OCI-LY1 (cell line): Measurements from ENCODE around the gene CWH43.
"Not testable (repeated sequence)": the region's sequence is repeated elsewhere in the genome, so short reads cannot be mapped to it uniquely, and the experiment has no call there.

ENCODE experiments used
- H2AFZ ChIP-seq: fragments of 200-600 bp; sonication (generic), shearing (Covaris generic); 2 replicates; pipeline ENCODE4 v1.6.0; 2014; ENCODE audit warnings: antibody characterized with exemption, mild to moderate bottlenecking, low read length
- H3F3A ChIP-seq: fragments of 200-600 bp; sonication (generic), shearing (Covaris generic); 2 replicates; pipeline ENCODE4 v1.6.0; 2014; ENCODE audit warnings: mild to moderate bottlenecking, antibody characterized with exemption, low read length, moderate library complexity; ENCODE audit not compliant: insufficient read depth
- H3K27ac ChIP-seq: fragments of 200-600 bp; sonication (generic); 2 replicates; pipeline ENCODE4 v1.5.1; 2014; ENCODE audit warnings: low read length, mixed run types, mild to moderate bottlenecking, low read depth; ENCODE audit not compliant: poor library complexity, severe bottlenecking
- H3K27me3 ChIP-seq: fragments of 200-600 bp; sonication (generic); 2 replicates; pipeline ENCODE4 v1.6.0; 2014; ENCODE audit warnings: antibody characterized with exemption, mild to moderate bottlenecking, low read length, moderate library complexity; ENCODE audit not compliant: insufficient read depth
- H3K36me3 ChIP-seq: fragments of 200-600 bp; sonication (generic); 2 replicates; pipeline ENCODE4 v1.6.1; 2014; ENCODE audit warnings: mild to moderate bottlenecking, antibody characterized with exemption, low read length, moderate library complexity, mixed read lengths; ENCODE audit not compliant: insufficient read depth
- H3K4me1 ChIP-seq: fragments of 200-600 bp; sonication (generic); 2 replicates; pipeline ENCODE4 v1.5.1; 2014; ENCODE audit warnings: mild to moderate bottlenecking, low read length, moderate library complexity; ENCODE audit not compliant: insufficient read depth, severe bottlenecking
- H3K4me2 ChIP-seq: fragments of 200-600 bp; sonication (generic), shearing (Covaris generic); 2 replicates; pipeline ENCODE4 v1.6.1; 2014; ENCODE audit warnings: low read length
- H3K4me3 ChIP-seq: fragments of 200-600 bp; sonication (generic); 2 replicates; pipeline ENCODE4 v1.5.1; 2014; ENCODE audit warnings: low read length, low read depth, mild to moderate bottlenecking, mixed read lengths; ENCODE audit not compliant: poor library complexity, severe bottlenecking
- H3K79me2 ChIP-seq: fragments of 200-600 bp; shearing (Covaris generic); 2 replicates; pipeline ENCODE4 v1.6.1; 2016; ENCODE audit warnings: mixed run types, low read length, mixed read lengths; ENCODE audit not compliant: insufficient read depth
- H3K9ac ChIP-seq: fragments of 200-600 bp; sonication (generic), shearing (Covaris generic); 2 replicates; pipeline ENCODE4 v1.6.1; 2014; ENCODE audit warnings: mild to moderate bottlenecking, low read length, mixed read lengths
- H3K9me2 ChIP-seq: fragments of 200-600 bp; sonication (generic), shearing (Covaris generic); 2 replicates; pipeline ENCODE4 v1.6.1; 2014; ENCODE audit warnings: low read depth, mild to moderate bottlenecking, low read length, mixed read lengths
- H3K9me3 ChIP-seq: fragments of 200-600 bp; shearing (Covaris generic); 2 replicates; pipeline ENCODE4 v1.6.1; 2014; ENCODE audit warnings: low read length, mixed read lengths
- H4K20me1 ChIP-seq: fragments of 200-600 bp; sonication (generic), shearing (Covaris generic); 2 replicates; pipeline ENCODE4 v1.6.0; 2016; ENCODE audit warnings: mild to moderate bottlenecking, low read length; ENCODE audit not compliant: insufficient read depth
- EZH2 ChIP-seq: fragments of 200-600 bp; sonication (generic), shearing (Covaris generic); IDR thresholded peaks from 2 replicates; pipeline ENCODE4 v1.8.0; 2017; ENCODE audit warnings: borderline replicate concordance, mixed run types, mild to moderate bottlenecking, antibody characterized with exemption, low read length, moderate library complexity, mixed read lengths
- TF ChIP-seq, protein P1 (sequence below): fragments of 200-600 bp; sonication (generic), shearing (Covaris generic); IDR thresholded peaks from 2 replicates; pipeline ENCODE4 v1.5.1; 2017; ENCODE audit warnings: mild to moderate bottlenecking, antibody characterized with exemption, low read length, moderate library complexity, mixed read lengths

Gene CWH43

DNA sequence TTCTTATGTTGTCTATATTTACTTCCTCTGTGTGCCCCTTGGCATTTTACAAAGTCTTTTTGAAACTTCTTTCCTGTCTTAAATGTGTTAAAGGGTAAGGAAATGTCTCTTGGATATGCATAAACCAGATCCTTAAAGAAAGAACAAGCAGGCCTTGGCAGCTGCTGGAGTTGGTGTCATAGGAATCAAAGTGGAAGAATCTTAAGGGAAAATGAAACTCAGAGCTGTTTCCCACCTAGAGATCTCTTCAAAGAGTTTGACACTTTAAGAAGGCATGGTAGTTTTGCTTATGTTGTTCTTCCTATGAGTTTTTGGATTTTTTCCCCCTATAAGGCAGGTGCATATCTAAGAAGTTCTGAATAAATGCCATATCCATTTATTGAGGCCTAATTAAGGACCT is 37.0 kb upstream of the CWH43 start:
- Histone ChIP-seq H3K4me2 (no peak overlapping the region), H3K9me2 (no peaks in the 10 kb centered on the region), H3K27me3 (no peaks in the 10 kb centered on the region), H3K9me3 (no peaks in the 10 kb centered on the region; the same call in 1 of the 2 replicates), H3K36me3 (no peaks in the 10 kb centered on the region), H3K4me1 (no peaks in the 10 kb centered on the region), H3F3A (no peaks in the 10 kb centered on the region), H3K27ac (no peak overlapping the region), H3K4me3 (no peak overlapping the region), H4K20me1 (no peaks in the 10 kb centered on the region), H2AFZ (no peak overlapping the region), H3K9ac (no peak overlapping the region), H3K79me2 (no peaks in the 10 kb centered on the region)
- TF ChIP-seq, protein P1, sequence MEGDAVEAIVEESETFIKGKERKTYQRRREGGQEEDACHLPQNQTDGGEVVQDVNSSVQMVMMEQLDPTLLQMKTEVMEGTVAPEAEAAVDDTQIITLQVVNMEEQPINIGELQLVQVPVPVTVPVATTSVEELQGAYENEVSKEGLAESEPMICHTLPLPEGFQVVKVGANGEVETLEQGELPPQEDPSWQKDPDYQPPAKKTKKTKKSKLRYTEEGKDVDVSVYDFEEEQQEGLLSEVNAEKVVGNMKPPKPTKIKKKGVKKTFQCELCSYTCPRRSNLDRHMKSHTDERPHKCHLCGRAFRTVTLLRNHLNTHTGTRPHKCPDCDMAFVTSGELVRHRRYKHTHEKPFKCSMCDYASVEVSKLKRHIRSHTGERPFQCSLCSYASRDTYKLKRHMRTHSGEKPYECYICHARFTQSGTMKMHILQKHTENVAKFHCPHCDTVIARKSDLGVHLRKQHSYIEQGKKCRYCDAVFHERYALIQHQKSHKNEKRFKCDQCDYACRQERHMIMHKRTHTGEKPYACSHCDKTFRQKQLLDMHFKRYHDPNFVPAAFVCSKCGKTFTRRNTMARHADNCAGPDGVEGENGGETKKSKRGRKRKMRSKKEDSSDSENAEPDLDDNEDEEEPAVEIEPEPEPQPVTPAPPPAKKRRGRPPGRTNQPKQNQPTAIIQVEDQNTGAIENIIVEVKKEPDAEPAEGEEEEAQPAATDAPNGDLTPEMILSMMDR, result no peak
- TF ChIP-seq EZH2, result no peak

DNA sequence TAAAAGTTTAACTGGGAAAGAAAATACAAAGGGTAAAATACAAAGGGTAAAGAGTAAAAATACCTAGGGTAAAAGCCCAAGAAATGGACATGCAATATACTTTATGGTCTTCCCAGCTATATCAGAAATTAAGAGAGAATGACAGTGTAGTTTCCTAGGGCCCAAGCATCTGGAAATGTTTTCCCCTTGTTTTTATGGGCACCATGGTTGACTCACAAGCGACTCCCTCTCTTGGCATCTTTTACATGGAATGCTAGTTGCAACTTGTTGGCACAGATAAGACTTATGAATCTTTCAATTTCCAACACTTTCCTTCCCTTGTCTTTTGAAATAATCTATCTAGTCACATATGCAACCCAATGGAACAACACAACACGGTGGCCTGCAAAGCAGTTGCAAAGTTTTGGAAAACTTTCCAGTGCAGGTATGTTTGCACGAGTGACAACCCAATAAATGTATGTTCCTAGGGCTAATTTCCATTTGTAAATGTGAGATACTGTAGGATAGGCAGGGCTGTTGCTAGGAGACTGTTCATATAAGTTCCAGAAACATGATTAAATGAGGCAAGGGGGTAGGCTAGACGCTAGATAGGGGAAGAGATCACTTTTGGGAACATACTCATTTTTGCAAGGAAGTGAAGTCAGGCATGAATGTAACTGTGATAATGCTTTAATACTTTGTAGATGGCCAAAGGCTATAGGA is 36.4 kb upstream of the CWH43 start:
- no peaks in the 10 kb centered on the region for H3K27me3 ChIP-seq
- no peak overlapping the region for H3K4me2 ChIP-seq
- no peak overlapping the region for H3K9ac ChIP-seq
- H2AFZ ChIP-seq, result no peak overlapping the region
- H4K20me1 ChIP-seq, result no peaks in the 10 kb centered on the region
- no peaks in the 10 kb centered on the region for H3K79me2 ChIP-seq
- no peak overlapping the region for H3K4me3 ChIP-seq
- no peaks in the 10 kb centered on the region for H3K9me2 ChIP-seq
- no peaks in the 10 kb centered on the region; the same call in 1 of the 2 replicates for H3K9me3 ChIP-seq
- H3K27ac ChIP-seq, result no peak overlapping the region
- H3K36me3 ChIP-seq, result no peaks in the 10 kb centered on the region
- TF ChIP-seq EZH2, result no peak
- TF ChIP-seq, protein P1, result no peak
- H3K4me1 ChIP-seq, result no peaks in the 10 kb centered on the region
- no peaks in the 10 kb centered on the region for H3F3A ChIP-seq

DNA sequence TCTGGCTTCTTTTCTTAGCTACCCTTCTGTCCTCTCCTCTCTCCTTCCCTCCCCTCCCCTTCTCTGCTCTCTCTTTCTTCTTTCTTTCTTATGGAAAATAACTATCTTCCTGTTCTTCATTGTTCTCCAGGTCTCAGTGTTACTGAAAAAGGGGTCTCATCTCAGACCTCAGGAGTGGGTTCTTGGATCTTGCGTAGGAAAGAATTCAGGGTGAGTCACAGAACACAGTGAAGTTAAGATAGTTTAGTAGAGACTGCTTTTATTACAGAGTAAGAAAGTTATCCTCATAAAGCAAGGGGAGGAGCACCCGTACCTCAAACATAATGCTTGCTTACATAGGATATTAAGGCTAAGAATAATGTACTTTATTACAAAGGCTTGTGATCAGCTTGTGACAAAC is 31.8 kb upstream of the CWH43 start:
- no peak overlapping the region for H3K4me2 ChIP-seq
- H3K4me3 ChIP-seq, result no peak overlapping the region
- H3K4me1 ChIP-seq, result no peaks in the 10 kb centered on the region
- H3K9ac ChIP-seq, result no peak overlapping the region
- no peaks in the 10 kb centered on the region for H3K79me2 ChIP-seq
- H4K20me1 ChIP-seq, result no peaks in the 10 kb centered on the region
- no peaks in the 10 kb centered on the region for H3F3A ChIP-seq
- H2AFZ ChIP-seq, result no peak overlapping the region
- no peaks in the 10 kb centered on the region for H3K9me2 ChIP-seq
- no peaks in the 10 kb centered on the region for H3K36me3 ChIP-seq
- no peaks in the 10 kb centered on the region; the same call in 1 of the 2 replicates for H3K9me3 ChIP-seq
- H3K27me3 ChIP-seq, result no peaks in the 10 kb centered on the region
- H3K27ac ChIP-seq, result no peak overlapping the region
- TF ChIP-seq, protein P1, result no peak
- no peak for TF ChIP-seq EZH2

DNA sequence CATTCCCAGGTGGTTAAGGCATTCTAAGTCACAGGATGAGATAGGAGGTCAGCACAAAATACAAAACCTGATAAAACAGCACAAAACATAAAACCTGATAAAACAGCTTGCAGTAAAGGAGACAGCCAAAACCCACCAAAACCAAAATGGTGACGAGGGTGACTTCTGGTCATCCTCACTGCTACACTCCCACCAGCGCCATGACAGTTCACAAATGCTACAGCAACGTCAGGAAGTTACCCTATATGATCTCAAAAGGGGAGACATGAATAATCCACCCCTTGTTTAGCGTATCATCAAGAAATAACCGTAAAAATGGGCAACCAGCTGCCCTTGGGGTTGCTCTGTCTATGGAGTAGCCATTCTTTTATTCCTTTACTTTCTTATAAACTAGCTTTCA is 28.7 kb upstream of the CWH43 start:
- H4K20me1 ChIP-seq, H3K9me3 ChIP-seq, H2AFZ ChIP-seq, H3K4me3 ChIP-seq, H3K27me3 ChIP-seq, H3K9me2 ChIP-seq, H3K36me3 ChIP-seq, H3K4me2 ChIP-seq, H3F3A ChIP-seq, H3K4me1 ChIP-seq, H3K79me2 ChIP-seq, H3K27ac ChIP-seq, H3K9ac ChIP-seq: not testable (repeated sequence)
